GM12878 (cell line): ENCODE data around the gene ADAMTS2.

Experiments
- BHLHE40 ChIP-seq, 2 experiments: fragments of 450-650 bp in 1 of 2; IDR thresholded peaks; 2 replicates each; pipeline ENCODE4 v1.6.1; 2011 to 2017; ENCODE audit warnings: low read depth in 2 of 2, borderline replicate concordance in 1 of 2, improper control_type of control experiment in 1 of 2, low read length in 1 of 2, mild to moderate bottlenecking in 1 of 2
- CTCF ChIP-seq, 3 experiments: IDR thresholded peaks in 2 of 3; conservative IDR thresholded peaks in 1 of 3; 2 replicates each; pipeline ENCODE4 v1.5.1; 2011; ENCODE audit warnings: low read depth in 3 of 3, low read length in 3 of 3, mild to moderate bottlenecking in 3 of 3, control low read depth in 2 of 3, moderate library complexity in 2 of 3, inconsistent platforms in 1 of 3, mixed read lengths in 1 of 3; ENCODE audit not compliant: control insufficient read depth in 2 of 3, insufficient read depth in 1 of 3; ENCODE audit errors: extremely low read depth in 1 of 3
- ESRRA ChIP-seq: IDR thresholded peaks from 2 replicates; pipeline ENCODE4 v1.6.1; 2012; ENCODE audit warnings: mild to moderate bottlenecking, low read length, improper control_type of control experiment
- POLR2A ChIP-seq: IDR thresholded peaks from 2 replicates; pipeline ENCODE4 v1.6.1; 2011; ENCODE audit warnings: low read depth, mild to moderate bottlenecking, low read length
- POLR2AphosphoS5 ChIP-seq: IDR thresholded peaks from 2 replicates; pipeline ENCODE4 v1.6.1; 2011; ENCODE audit warnings: mild to moderate bottlenecking, low read length, inconsistent platforms
- REST ChIP-seq: IDR thresholded peaks from 2 replicates; pipeline ENCODE4 v1.6.1; 2012; ENCODE audit warnings: mild to moderate bottlenecking, low read depth, low read length

GRCh38 chr5:179307013-179307800, 38.1 kb downstream of the ADAMTS2 start:
- no peak for TF ChIP-seq POLR2A
- TF ChIP-seq CTCF (IDR thresholded peaks at IDR 0.05 in 2 of 3, conservative IDR thresholded peaks at IDR 0.05 in 1 of 3; ENCODE audit: control insufficient read depth in 2 of 3, extremely low read depth in 1 of 3, insufficient read depth in 1 of 3, low read depth in 3 of 3, low read length in 3 of 3), result no peak
- no peak for TF ChIP-seq POLR2AphosphoS5
- no peak for TF ChIP-seq BHLHE40 (IDR thresholded peaks at IDR 0.05; ENCODE audit: borderline replicate concordance in 1 of 2, low read depth in 2 of 2, low read length in 1 of 2)
- TF ChIP-seq ESRRA, result no peak
- TF ChIP-seq REST, result no peak
